HG02840 (cell line): Measurements from ENCODE around the gene RPTOR.

Experiments used
- ATAC-seq: cut with Tn5 transposase; IDR thresholded peaks from one replicate; pipeline ENCODE4 v1.9.1; 2021; ENCODE audit warnings: mild to moderate bottlenecking, moderate library complexity, moderate number of reproducible peaks; ENCODE audit not compliant: unreplicated experiment, low FRiP score

RPTOR gene

DNA sequence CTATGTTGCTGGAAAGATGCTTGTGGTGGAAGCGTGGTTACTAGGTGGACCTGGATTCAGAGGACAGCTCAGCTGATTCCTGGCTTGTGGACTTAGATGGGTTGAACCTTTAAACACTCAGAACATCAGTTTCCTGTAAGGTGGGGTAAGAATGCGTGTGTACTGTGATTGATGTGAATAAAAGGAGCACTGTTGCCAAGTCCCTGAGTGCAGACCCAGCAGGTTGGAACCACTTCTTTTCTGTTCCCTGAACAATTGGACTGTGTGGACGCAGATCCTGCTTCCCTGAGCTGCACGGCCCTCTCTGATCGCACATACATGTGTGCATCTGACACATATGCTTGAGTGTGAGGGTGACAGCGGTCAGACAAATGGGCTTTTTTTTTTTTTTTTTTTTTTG lies 37.5 kb downstream of the RPTOR start:
- no peak for ATAC-seq

DNA sequence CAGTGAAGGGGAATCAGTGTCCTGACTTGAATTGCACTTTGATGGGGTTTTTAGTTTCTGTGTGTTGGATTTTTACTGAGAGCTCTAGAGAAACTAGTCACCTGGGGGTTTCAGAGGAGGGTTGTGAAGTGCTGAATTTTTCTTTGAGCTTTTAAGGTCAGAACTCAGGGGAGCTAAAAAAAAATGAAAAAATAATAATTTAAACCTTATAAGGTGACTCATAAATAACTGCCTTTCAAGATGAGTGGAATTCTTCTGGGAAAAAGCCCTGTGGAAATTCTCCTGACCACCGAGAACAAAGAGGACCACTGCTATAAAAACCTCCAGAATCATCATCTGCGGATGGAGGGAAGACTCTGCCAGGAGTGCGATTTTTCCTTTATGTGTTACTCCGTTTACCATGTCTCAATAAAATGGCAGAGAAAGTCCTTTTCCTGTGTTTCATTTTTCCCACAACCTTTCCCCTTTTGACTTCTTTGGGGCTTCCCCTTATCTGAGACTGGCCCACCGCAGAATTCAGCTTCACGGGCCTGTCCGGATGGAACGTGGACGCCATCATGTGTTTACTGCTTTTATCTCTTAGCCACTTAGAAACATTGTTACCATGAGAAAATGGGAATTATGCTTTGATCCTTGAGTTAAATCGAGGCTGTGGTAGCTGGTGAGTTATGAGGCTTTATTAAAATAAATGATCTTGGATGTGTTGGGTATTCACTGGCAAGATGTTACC lies 39.7 kb downstream of the RPTOR start:
- no peak for ATAC-seq

DNA sequence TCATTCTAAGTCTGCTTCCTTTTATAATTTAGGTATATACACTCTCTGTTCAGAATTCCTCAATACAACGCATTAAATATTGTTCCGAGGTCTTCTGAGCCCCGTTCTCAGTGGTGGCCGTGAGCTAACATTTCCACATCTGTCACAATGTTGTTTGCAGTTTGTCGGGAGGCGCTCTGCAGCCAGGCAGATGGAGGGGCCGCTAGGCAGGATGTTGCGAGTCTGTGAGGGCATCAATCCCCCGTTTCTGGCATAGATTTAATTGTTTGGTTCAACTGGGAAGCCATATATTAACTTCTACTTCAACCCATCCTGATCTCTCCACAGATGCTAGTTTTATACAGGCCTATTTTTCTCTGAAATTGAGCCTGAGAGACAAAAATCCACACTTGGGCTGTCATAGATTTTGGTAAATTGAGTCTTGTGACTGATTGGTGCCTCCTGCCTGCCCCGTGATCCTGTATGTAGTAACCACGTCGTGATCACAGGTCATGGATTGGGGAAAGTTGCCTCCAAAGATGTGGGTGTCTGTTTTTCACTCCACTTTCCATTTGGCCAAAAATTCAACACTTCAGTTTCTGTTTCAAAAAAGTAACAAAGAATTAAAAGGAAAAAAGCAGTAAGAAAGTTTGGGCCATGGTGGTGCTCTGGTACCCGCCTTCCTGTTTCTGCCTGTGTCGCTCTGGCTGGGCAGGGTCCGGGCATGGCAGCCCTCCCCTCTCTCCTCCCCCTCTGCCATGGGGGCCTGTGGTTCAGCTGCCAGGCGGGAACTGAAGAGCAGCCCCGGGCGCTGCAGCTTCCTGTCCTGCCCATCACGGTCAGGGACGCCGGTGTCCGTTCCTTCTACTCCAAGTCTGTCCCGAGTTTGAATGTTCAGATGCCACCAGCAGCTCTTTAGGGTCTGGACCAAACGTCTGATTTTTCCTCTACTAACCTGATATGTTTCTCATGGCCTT lies 41.5 kb downstream of the RPTOR start:
- no peak for ATAC-seq

DNA sequence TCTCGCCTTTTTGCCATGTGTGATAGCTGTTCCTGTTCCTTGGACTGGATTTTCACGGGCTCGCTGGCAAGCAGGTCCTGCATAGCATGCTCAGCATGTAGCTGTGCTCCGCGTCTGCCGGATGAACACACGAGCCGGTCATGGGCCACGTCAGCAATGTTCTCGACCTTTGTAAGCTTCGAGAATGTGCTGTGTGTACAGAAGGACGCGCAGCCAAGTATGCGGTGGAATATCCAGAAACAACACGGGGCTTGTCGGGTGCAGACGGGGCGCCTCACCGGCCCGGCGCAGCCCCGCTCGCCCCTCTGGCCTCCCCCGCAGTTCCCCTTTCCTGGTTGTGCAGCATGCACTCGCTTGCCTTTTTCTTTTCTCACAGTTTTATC lies 42.2 kb downstream of the RPTOR start:
- ATAC-seq: no peak

DNA sequence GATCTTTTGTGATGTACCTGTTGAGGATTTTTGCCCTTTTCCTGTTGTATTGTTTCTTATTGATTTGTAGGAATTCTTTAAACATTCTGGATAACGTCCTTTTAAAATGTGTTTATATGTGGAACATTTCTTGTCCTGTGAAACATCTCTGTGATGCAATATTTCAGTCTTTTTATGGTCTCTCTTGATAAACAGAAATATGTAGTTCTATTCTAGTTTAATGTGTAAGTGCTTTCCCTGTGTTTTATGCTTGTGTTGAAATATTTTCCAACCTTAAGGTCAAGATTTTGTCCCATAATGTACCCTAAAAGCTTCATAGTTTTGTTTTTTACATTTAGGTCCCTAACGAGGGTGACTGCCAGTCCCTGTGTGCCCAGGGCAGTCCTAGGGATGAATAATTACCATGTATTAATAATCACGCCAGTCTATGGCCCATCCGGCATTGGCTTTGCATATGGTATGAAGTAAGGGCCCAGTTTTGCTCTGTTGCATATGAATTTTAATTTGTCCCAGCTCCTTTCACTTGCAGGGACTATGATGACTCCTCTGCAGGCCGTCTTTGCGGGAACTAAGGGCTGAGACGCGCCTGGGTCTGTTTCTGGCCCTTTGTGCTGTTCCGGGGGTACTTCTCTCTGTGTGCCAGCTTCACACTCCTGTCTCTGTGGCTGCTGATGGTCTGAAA lies 44.2 kb downstream of the RPTOR start:
- no peak for ATAC-seq

DNA sequence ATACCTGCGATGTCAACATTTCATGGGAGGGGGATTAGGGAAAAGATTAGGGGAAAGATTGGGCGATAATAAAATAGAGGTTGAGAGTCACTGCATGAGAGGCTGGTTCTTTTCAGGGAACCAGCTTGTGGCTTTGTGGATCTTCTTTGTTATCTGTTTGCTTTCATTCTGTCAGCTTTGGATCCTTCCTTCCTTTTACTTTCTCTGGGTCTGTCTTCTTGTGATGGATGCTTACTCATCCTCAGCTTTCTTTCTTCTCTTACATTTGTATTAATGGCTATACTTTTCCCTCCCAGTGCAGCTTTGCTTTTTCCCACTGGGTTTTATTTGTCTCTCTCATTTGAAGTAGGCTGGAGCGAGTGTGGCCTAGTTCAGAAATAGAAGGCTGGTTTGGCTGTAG lies 47.1 kb downstream of the RPTOR start:
- ATAC-seq: no peak

DNA sequence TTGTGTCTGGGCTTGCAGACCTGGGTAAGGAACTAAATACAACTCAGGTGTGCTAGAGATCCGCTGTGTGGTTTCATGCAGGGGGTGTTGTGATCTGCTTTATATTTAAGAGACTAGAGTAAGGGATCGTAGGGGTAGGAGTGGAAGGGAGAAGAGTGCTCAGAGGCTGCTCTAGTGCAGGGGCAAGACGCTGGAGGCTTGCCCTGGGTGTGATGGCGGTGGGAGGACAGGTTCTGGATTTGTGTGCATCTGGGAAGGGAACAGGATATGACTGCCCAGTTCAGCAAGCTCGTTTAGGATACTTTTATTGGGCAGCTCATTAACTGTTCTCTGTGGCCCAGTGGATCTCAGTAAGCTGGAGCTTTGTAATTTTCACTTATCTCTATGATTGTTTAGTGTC lies 47.6 kb downstream of the RPTOR start:
- no peak for ATAC-seq

DNA sequence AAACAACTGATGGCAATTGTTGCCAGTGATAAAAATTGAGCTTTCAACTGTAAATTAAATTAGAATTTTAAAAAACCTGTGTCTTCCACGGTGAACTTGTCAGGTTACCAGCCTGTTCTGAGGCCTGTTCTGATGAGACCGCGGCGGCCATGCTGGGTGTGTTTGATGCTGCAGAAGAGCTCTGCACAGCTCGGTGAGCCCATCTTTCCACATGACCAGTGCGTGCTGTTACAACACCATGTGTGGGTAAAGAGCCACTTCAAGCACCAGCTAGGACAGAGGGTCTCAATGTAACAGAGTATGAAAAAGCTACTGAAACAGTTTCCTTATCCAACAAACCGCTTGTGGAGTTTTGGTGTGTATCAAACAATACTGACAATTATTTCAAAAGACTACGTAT lies 48.5 kb downstream of the RPTOR start:
- no peak for ATAC-seq

DNA sequence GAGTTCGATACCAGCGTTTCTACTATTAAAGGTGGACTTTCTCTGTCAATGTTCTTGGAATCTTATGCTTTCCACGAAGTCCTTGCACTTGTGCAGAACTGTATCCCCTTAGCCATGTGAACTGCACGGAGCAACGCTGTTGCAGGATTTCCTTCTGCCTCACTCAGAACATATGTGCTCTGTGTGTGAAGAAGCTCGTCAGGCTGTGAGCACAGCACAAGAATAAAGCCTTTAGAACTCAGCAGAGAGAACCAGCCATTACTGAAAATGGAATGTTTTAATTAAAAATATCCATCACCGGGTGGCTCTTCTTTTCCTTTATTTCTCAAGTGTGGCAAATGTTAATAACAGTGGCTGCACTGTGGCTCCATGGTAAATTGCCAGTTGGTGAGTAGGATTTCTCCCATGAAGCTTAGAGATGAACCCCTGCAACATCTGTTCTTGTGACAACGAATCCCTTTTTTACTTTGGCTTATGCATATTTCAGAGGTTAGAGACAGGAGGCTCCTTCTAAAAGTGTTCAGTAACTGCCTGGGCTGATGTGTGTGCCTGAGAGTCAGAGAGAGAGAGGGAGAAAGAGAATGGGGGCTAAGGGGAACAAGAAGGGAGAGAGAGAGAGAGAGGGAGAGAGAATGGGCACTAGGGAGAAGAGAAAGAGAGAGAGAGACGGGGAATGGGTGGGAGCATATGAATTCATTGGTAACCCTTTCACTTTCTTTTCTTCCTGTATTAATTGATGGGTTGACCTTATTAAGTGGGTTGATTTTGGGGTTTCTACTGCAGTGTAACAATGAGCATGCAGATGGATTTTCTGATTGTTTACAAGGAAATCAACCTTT lies 50.0 kb downstream of the RPTOR start:
- no peak for ATAC-seq

DNA sequence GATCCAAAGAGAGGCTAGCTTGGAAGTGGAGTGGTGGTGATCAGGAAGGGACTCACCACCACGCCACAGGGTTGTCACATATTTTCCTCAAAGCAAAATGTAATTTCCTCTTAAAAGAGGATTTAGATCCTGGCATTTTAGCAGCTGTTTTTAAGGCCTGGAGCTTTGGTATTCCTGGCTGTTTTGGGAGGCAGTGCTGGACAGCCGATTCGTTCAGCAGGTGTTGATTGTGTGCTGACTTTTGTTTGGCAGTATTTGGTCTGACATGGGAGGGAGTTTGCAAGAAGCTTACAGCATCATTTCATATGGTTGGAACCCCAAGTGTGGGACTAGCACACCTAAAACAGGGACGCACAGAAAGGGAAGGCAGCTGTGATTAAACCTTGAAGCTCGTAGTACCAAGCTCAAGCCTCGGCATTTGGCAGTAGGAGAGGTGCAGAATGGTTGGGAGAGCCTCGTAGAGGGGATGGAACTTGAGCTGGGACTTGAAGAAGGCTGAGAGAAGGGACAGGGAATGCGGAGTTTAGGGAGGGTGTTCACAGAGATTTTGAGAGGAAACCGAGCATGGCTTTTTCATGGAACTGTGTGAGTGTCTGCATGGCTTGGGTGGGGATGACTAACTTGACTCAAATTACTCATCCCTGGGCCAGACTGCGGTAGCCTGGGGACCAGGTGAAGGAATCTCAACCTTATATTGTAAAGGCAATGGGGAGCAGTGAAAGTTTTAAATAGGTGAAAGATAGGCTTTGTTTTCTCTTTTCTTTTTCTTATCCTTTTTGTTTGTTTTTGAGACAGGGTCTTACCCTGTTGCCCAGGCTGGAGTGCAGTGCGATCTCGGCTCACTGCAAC lies 52.3 kb downstream of the RPTOR start:
- no peak for ATAC-seq

DNA sequence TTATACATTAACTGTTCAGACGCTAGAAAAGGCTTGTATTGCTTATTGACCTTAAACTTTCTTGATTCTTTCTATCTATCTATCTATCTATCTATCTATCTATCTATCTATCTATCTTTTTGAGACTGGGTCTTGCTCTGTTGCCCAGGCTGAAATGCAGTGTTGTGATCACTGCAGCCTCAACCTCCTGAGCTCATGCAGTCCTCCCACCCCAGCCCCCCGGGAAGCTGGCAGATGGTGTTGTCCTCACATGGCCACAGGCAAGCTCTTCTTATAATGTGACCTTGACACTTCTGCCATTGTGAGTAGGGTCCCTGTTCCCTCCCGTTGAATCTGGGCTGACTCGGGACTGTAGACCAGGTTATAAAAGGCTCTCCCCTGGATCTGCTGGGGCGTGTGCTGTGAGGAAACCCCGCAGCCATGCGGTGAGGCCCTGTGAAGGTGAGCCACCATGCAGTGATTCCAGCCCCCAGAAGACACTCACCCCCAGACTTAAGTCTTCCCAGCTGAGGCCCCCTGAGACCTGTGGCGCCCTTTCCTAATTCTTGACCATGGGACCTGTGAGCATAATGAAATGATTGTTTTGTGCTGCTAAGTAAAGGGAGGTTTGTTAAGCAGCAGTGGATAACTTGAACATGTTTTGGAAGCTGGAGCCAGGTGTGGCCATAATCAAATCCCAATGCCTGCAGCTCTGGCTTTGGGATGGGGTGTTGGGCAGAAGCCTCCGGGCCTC lies 54.3 kb downstream of the RPTOR start:
- no peak for ATAC-seq

DNA sequence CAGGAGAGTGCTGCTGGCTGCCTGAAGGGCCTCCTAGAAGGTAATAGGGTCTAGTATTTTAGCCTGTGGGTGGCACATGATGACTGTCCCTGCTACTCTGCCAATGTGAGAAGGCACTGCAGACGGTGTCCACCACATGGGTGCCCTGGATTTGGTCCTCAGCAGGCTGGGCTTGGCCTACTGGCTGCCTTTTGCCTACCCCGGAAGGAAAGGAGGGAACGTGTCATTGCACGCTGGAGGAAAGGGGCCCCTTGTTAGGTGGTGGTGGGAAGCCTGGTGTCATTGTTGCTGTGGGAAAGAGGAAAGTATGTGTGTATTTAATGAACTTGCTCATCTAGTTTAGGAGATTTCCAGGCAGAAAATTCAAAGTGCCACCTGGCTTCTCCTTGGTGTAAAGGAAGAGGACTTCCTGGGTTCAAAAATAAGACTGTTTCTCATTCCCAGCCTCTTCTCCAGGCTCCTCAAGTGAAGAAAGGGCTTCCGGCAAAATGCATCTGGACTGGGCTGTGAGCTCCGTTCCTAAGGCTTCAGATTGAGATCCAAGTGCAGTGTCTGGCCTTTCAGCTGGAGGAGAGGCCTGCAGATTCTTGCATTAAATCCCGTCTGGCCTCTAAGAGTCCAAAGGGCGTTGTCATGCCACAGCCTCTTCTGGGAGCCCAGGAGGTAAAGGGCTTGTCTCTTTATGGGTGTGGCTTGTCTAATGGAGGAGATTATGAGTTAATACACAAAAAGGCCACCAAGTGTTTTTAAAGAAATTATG lies 55.1 kb downstream of the RPTOR start:
- ATAC-seq: no peak

DNA sequence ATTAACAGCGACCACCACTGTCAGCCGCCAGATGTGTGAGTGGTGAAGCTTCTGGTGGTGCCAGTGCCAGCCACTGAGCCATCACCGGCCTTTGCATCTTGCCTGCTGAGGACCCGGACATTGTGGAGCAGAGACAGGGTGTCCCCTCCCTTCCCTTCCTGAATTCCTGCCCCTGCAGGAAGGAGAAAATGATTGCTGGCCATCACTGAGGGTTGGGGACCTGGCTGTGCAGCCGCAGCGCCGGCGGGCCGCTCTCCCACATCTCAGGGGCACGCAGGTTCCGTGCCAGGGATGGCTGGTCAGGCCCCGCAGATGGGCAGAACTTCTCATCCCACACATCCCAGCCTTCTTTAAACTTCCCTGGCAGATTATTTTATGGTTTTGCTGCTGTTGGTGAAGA lies 56.5 kb downstream of the RPTOR start:
- no peak for ATAC-seq

DNA sequence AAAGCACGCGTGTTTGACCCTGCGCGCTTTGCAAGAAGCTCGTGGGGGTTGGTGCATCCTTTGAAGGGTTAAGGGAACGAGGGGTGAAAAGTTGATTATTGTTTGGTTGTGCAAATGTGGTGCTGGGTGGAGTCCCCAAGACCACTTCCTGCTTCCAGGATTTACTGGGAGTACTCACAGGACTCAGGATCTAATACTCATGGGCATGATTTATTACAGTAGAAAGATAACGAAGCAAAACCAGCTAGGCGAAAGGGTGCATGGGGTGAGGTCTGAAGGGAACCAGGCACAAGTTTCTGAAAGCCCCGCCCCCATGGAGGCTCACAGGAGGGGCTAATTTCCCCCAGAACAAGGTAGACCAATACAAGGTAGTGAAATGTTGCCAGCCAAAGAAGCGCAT lies 58.8 kb downstream of the RPTOR start:
- no peak for ATAC-seq

DNA sequence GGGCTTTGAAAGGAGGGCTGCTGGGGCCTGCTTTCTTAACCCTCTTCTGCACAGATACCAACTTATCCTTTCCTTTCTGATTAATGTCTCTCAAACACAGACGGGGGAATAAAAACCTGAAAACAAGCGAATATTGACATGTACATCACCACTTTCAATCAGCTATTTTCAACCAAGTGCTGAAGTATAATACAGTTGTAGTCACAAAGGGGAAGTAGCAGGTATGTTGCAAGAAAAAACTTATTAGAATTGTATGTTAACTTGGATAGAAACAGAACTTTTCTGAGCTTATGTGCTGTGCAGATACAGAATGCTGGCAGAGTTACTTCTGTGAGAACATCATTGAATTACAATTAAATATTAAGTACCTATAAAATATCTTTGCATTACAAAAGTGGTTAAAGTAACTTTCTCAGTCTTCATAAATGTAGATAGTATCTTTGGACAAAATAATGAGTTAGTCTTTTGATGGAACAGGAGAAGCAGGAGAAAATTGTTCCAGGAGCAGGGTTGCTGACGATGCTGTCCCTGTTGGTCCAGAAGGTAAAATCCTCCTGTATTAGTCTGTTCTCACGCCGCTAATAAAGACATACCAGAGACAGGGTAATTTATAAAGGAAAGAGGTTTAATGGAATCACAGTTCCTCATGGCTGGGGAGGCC lies 59.5 kb downstream of the RPTOR start:
- no peak for ATAC-seq

DNA sequence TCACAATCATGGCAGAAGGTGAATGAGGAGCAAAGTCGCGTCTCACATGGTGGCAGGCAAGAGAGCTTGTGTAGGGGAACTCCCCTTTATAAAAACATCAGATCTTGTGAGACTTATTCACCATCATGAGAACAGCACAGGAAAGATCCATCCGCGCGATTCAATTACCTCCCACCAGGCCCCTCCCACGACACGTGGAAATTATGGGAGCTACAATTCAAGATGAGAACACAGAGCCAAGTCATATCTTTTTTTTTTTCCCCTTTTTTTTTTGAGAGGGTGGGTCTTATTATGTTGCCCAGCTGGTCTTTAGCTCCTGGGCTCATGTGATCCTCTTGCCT lies 60.0 kb downstream of the RPTOR start:
- ATAC-seq: no peak

DNA sequence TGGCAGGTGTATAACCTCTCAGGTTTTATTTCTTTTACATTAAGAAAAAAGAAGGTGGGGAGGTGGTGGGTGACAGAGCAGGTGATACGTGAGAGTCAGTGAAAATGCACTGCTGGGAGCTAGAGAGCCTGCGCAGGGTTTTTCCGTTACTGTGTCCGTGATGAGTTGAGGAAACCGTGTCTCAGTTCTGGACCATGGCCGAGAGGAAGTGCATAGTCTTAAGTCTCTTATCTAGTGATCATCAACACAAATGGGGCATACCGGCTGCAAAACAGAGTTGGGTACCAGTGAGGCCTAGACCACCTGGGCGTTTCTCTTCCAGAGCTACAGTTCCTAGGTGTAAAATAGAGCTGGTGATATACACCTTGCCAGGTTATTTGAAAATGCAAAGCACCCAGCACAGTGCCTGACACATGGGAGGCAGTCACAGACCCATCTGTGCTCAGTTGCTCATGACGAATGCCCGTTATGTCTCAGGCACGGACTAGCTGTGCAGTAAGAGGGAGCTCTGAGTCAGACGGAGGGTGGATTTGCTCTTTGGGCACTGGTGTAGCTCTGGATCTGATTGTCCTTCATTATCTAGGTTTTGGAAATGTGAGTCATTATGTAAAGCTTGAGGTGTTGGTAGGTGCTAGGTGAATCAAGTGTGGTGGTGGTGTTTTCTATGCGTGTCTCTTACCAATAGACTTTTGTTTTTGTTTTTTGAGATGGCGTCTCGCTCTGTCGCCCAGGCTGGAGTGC lies 60.9 kb downstream of the RPTOR start:
- ATAC-seq: no peak
